HG03025 (cell line): ENCODE data around the gene ANKS1A.
"Not testable (repeated sequence)": the region's sequence is repeated elsewhere in the genome, so short reads cannot be mapped to it uniquely, and the experiment has no call there.

Experiments
- ATAC-seq: cut with Tn5 transposase; IDR thresholded peaks from one replicate; pipeline ENCODE4 v1.9.1; 2021; ENCODE audit warnings: mild to moderate bottlenecking, moderate library complexity; ENCODE audit not compliant: unreplicated experiment, low FRiP score

Gene ANKS1A

GRCh38 chr6:34984416-34984815 is 95.4 kb downstream of the ANKS1A start:
- ATAC-seq = no peak

- no peak for ATAC-seq
Measured at GRCh38 chr6:34985236-34985635, 96.2 kb downstream of the ANKS1A start.

- no peak for ATAC-seq
Measured at GRCh38 chr6:34986845-34987246, 97.8 kb downstream of the ANKS1A start.

- ATAC-seq = no peak
Measured at GRCh38 chr6:34987506-34987905, 98.5 kb downstream of the ANKS1A start.

GRCh38 chr6:34990971-34991560 is 102.0 kb downstream of the ANKS1A start:
- no peak for ATAC-seq

GRCh38 chr6:34992376-34992775 is 103.3 kb downstream of the ANKS1A start:
- ATAC-seq = no peak

- ATAC-seq = no peak
Measured at GRCh38 chr6:34993213-34993612, 104.2 kb downstream of the ANKS1A start.

GRCh38 chr6:34994693-34995092 is 105.6 kb downstream of the ANKS1A start:
- no peak for ATAC-seq

- ATAC-seq = not testable (repeated sequence)
Measured at GRCh38 chr6:34998417-34998816, 109.4 kb downstream of the ANKS1A start.

- ATAC-seq = not testable (repeated sequence)
Measured at GRCh38 chr6:34999153-34999552, 110.1 kb downstream of the ANKS1A start.

GRCh38 chr6:34999962-35000361 is 110.9 kb downstream of the ANKS1A start:
- not testable (repeated sequence) for ATAC-seq

- not testable (repeated sequence) for ATAC-seq
Measured at GRCh38 chr6:35001349-35001748, 112.3 kb downstream of the ANKS1A start.

GRCh38 chr6:35003886-35004530 is 115.0 kb downstream of the ANKS1A start:
- not testable (repeated sequence) for ATAC-seq

GRCh38 chr6:35007016-35007415 is 118.0 kb downstream of the ANKS1A start:
- no peak for ATAC-seq

GRCh38 chr6:35008858-35009257 is 119.8 kb downstream of the ANKS1A start:
- no peak for ATAC-seq

GRCh38 chr6:35011096-35012041 is 122.3 kb downstream of the ANKS1A start:
- no peak for ATAC-seq

GRCh38 chr6:35013701-35014100 is 124.6 kb downstream of the ANKS1A start:
- ATAC-seq = no peak

GRCh38 chr6:35014341-35014740 is 125.3 kb downstream of the ANKS1A start:
- no peak for ATAC-seq

- no peak for ATAC-seq
Measured at GRCh38 chr6:35014786-35015185, 125.7 kb downstream of the ANKS1A start.

- no peak for ATAC-seq
Measured at GRCh38 chr6:35015476-35015875, 126.4 kb downstream of the ANKS1A start.

- no peak for ATAC-seq
Measured at GRCh38 chr6:35015996-35016395, 126.9 kb downstream of the ANKS1A start.
